Kasumi-1 (cell line): Measurements from ENCODE around the gene ATP8B2.
"Not testable (repeated sequence)": the region's sequence is repeated elsewhere in the genome, so short reads cannot be mapped to it uniquely, and the experiment has no call there.

Experiments
- DNase-seq, 2 experiments: peaks; one replicate each; lab custom pipeline; 2025; lab: John Stamatoyannopoulos, UW

Gene ATP8B2

GRCh38 chr1:154323493-154323892 lies 1.8 kb upstream of the ATP8B2 start:
- DNase-seq: no peak

DNA sequence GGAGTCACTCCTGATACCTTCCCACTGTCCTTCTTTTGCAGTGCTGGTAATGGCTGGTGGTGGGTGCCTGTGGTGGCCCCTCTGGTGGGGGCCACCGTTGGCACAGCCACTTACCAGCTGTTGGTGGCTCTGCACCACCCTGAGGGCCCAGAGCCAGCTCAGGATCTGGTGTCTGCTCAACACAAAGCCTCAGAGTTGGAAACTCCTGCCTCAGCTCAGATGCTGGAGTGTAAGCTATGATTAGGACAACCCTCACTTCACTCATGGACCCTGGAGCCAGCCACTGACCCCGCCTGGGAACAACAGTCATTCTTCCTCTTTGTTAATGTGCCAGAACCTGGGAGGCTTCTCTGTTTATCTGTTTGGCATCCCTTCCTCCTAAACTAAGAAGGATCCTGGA lies 1.1 kb upstream of the ATP8B2 start:
- no peak for DNase-seq

- peak; percentile 54 to 62 for DNase-seq
Measured at GRCh38 chr1:154325583-154326545, 539 bp downstream of the ATP8B2 start.

GRCh38 chr1:154326546-154327465 lies 1.5 kb downstream of the ATP8B2 start:
- DNase-seq: no peak

- DNase-seq: peak; percentile 35 to 42
Measured at GRCh38 chr1:154327466-154328317, 2.4 kb downstream of the ATP8B2 start.

- DNase-seq: no peak
Measured at GRCh38 chr1:154328318-154329151, 3.2 kb downstream of the ATP8B2 start.

- no peak for DNase-seq
Measured at GRCh38 chr1:154329152-154329521, 3.8 kb downstream of the ATP8B2 start.

- DNase-seq: no peak
Measured at GRCh38 chr1:154329551-154330131, 4.3 kb downstream of the ATP8B2 start.

GRCh38 chr1:154330669-154331068 lies 5.3 kb downstream of the ATP8B2 start:
- DNase-seq: no peak

- no peak for DNase-seq
Measured at GRCh38 chr1:154334079-154335024, 9.0 kb downstream of the ATP8B2 start.

- peak; percentile 90 to 95 for DNase-seq
Measured at GRCh38 chr1:154335025-154335714, 9.8 kb downstream of the ATP8B2 start.

DNA sequence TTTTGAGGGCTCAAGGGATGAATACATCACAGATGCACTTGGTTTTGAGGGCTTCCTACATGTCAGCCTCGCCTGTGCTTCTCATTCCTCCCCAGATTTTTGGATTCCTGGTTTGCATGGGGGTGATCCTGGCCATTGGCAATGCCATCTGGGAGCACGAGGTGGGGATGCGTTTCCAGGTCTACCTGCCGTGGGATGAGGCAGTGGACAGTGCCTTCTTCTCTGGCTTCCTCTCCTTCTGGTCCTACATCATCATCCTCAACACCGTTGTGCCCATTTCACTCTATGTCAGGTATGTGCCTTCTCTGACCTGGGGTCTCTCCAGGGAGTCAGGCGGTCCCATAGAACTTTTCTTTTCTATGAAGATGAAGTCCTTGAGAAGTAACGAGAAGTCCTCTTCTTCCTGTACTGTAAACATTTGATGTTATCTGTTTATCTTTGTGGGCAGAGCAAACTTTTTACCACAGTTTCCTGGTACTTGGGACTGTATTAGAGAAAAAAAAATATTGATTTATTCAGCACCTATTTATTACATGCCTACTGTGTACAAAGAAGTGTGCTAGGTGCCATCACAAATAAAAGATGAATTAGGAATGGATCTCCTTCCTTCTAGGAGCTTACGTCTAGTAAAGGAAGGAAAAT lies 12.0 kb downstream of the ATP8B2 start:
- no peak for DNase-seq

DNA sequence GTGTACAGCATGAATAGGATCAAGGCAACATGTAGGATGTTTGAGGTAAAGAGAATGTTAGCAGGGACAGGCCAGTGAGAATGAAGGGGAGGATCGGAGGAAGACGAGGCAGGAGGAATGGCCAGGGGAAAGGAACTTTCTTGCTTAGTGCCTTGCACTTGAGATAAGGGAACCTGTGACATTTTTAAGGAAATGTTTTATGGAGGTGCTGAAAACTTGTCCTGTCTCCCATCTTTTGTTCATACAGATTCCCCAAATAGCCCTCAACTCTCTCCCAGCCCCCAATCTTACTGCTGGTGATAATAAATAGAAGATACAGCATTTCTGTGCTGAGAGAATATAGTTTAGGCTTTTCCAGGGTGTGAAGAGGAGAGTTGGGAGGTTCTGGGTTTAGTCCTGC lies 13.6 kb downstream of the ATP8B2 start:
- no peak for DNase-seq

DNA sequence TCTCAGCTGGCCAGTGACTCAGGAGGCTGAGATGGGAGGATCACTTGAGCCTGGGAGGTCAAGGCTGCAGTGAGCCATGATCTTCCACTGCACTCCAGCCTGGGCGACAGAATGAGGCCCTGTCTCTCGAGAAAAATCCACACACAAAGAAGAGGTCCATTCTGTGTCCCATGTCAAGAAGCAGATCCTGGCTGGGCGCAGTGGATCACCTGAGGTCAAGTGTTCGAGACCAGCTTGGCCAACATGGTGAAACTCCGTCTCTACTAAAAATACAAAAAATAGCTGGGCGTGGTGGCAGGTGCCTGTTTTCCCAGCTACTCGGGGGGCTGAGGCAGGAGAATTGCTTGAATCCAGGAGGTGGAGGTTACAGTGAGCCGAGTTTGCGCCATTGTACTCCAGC lies 16.0 kb downstream of the ATP8B2 start:
- DNase-seq: not testable (repeated sequence)

- no peak for DNase-seq
Measured at GRCh38 chr1:154342132-154342531, 16.8 kb downstream of the ATP8B2 start.

DNA sequence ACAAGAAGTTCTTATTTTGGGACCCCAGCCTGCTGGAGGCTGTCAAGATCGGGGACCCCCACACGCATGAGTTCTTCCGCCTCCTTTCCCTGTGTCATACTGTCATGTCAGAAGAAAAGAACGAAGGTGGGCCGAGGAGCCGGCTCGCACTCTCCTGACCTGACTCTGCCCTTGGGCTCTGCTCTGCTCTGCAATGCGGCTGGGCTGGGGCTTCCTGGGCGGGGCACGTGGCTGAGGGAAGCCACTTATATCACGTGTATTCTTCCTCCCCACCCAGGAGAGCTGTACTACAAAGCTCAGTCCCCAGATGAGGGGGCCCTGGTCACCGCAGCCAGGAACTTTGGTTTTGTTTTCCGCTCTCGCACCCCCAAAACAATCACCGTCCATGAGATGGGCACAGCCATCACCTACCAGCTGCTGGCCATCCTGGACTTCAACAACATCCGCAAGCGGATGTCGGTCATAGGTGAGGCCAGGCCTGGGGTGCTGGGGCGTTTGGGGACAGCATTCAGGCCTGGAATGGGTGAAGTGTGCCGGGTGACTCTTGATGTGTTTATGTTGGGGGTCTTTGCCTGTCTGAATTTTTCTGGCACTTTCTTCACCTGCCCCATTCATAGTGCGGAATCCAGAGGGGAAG lies 17.6 kb downstream of the ATP8B2 start:
- peak; percentile 14 to 26 for DNase-seq

DNA sequence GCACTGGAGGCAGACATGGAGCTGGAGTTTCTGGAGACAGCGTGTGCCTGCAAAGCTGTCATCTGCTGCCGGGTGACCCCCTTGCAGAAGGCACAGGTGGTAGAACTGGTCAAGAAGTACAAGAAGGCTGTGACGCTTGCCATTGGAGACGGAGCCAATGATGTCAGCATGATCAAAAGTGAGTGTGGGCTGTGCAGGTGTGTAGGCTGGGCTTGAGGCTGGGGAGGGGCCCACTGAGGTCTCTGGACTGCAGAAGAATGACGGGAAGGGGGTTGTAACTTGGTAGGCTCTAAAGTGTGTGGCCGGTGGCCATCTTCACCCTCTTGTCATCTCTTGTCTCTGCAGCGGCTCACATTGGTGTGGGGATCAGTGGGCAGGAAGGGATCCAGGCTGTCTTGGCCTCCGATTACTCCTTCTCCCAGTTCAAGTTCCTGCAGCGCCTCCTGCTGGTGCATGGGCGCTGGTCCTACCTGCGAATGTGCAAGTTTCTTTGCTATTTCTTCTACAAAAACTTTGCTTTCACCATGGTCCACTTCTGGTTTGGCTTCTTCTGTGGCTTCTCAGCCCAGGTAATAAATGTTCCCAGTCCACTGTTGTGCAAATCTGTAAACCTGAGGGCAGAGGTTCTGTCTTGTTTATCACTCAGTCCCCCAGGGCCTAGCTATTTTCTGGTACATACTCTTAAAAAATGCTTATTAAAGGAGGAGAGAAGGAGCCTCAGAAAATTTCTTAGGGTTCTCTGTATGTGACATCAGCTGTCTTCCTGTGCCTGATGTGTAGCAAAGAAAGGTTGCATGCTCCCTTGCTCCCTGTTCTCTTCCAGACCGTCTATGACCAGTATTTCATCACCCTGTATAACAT lies 19.9 kb downstream of the ATP8B2 start:
- DNase-seq: peak; percentile 39 to 41
